IMR-90 (cell line): Measurements from ENCODE around the gene UGT1A4. TPM values are rescaled to one million over a fixed set of nuclear protein-coding genes. Genes with fewer than 3 reads are reported as not detected.

Experiments used
- ATAC-seq: fragments of 200-7000 bp; cut with Tn5 transposase; 2 replicates; pipeline ENCODE4 v1.9.1; 2020; ENCODE audit warnings: low read depth, mild to moderate bottlenecking, moderate library complexity
- BruUV-seq: library from RNA; stranded (reverse); fragments of 400-500 nt; replicated peaks from 2 replicates; lab custom pipeline; 2021; lab: Mats Ljungman, UMichigan
- CTCF ChIA-PET: fragments of 300-600 bp; formaldehyde crosslinking; extraction: SDS; loops from one replicate; lab custom pipeline; 2021; ENCODE audit warnings: antibody characterized with exemption; lab: Yijun Ruan, JAX
- POLR2A ChIA-PET: fragments of 300-600 bp; sonication (Branson Sonifier 250); formaldehyde crosslinking; loops from one replicate; lab custom pipeline; 2022; ENCODE audit warnings: antibody characterized with exemption; ENCODE audit not compliant: unreplicated experiment; lab: Charles Lee
- DNase-seq: peaks from one replicate; pipeline ENCODE4 v3.0.0; 2013
- H2AFZ ChIP-seq: replicated peaks from 2 replicates; pipeline ENCODE3; 2013; ENCODE audit warnings: low read length, mild to moderate bottlenecking; ENCODE audit not compliant: poor library complexity
- H2AK5ac ChIP-seq: 2 replicates; pipeline ENCODE4 v1.6.1; 2013; ENCODE audit warnings: low read depth, low read length, inconsistent platforms
- H2AK9ac ChIP-seq: replicated peaks from 2 replicates; pipeline ENCODE3; 2013; ENCODE audit warnings: mild to moderate bottlenecking, low read depth, low read length, moderate library complexity; ENCODE audit not compliant: poor library complexity
- H2BK120ac ChIP-seq: 2 replicates; pipeline ENCODE4 v1.6.1; 2013; ENCODE audit warnings: low read depth, low read length, inconsistent platforms
- H2BK15ac ChIP-seq: 3 replicates; pipeline ENCODE4 v1.6.1; 2013; ENCODE audit warnings: low read depth, low read length, inconsistent platforms
- H2BK20ac ChIP-seq: 2 replicates; pipeline ENCODE4 v1.6.1; 2013; ENCODE audit warnings: low read depth, mild to moderate bottlenecking, inconsistent platforms, low read length, moderate library complexity
- H2BK5ac ChIP-seq: 2 replicates; pipeline ENCODE4 v1.6.1; 2013; ENCODE audit warnings: mild to moderate bottlenecking, low read depth, low read length, inconsistent platforms; ENCODE audit not compliant: poor library complexity, severe bottlenecking
- H3K14ac ChIP-seq: replicated peaks from 2 replicates; pipeline ENCODE4 v1.6.1; 2013; ENCODE audit warnings: low read depth, low read length, inconsistent platforms
- H3K18ac ChIP-seq: 2 replicates; pipeline ENCODE4 v1.6.1; 2013; ENCODE audit warnings: low read depth, low read length, control low read depth
- H3K23ac ChIP-seq: 2 replicates; pipeline ENCODE4 v1.6.1; 2013; ENCODE audit warnings: low read depth, low read length, inconsistent platforms
- H3K27ac ChIP-seq: 2 replicates; pipeline ENCODE4 v1.5.1; 2013; ENCODE audit warnings: mild to moderate bottlenecking, control low read depth, low read length; ENCODE audit not compliant: insufficient read depth
- H3K27me3 ChIP-seq: 2 replicates; pipeline ENCODE4 v1.6.1; 2013; ENCODE audit warnings: low read length; ENCODE audit not compliant: control insufficient read depth, insufficient read depth
- H3K36me3 ChIP-seq: 2 replicates; pipeline ENCODE4 v1.6.1; 2013; ENCODE audit warnings: low read length, mixed read lengths; ENCODE audit not compliant: control insufficient read depth, insufficient read depth
- H3K4ac ChIP-seq: 2 replicates; pipeline ENCODE4 v1.6.1; 2013; ENCODE audit warnings: low read depth, low read length, inconsistent platforms
- H3K4me1 ChIP-seq: 2 replicates; pipeline ENCODE4 v1.6.1; 2013; ENCODE audit warnings: low read length, mixed read lengths; ENCODE audit not compliant: control insufficient read depth, insufficient read depth
- H3K4me2 ChIP-seq: 2 replicates; pipeline ENCODE4 v1.6.1; 2013; ENCODE audit warnings: low read depth, mild to moderate bottlenecking, control low read depth, low read length, moderate library complexity
- H3K4me3 ChIP-seq: 2 replicates; pipeline ENCODE4 v1.5.1; 2013; ENCODE audit warnings: low read depth, mild to moderate bottlenecking, control low read depth, low read length, moderate library complexity; ENCODE audit not compliant: insufficient read depth
- H3K56ac ChIP-seq: 2 replicates; pipeline ENCODE4 v1.6.1; 2013; ENCODE audit warnings: low read length, inconsistent platforms; ENCODE audit not compliant: insufficient read depth; ENCODE audit errors: extremely low read depth
- H3K79me1 ChIP-seq, 2 experiments: 2 replicates each; pipeline ENCODE4 v1.6.1; 2013; ENCODE audit warnings: low read length in 2 of 2, inconsistent platforms in 1 of 2, low read depth in 1 of 2
- H3K9ac ChIP-seq: 2 replicates; pipeline ENCODE4 v1.6.1; 2013; ENCODE audit warnings: low read depth, low read length, control low read depth
- H3K9me1 ChIP-seq: 2 replicates; pipeline ENCODE4 v1.6.1; 2013; ENCODE audit warnings: low read length, inconsistent platforms; ENCODE audit not compliant: insufficient read depth
- H3K9me3 ChIP-seq: 2 replicates; pipeline ENCODE4 v1.6.1; 2013; ENCODE audit warnings: low read length; ENCODE audit not compliant: control insufficient read depth, insufficient read depth
- H4K20me1 ChIP-seq: 2 replicates; pipeline ENCODE4 v1.6.1; 2013; ENCODE audit warnings: low read length, inconsistent platforms; ENCODE audit not compliant: insufficient read depth
- H4K5ac ChIP-seq: 2 replicates; pipeline ENCODE4 v1.6.1; 2013; ENCODE audit warnings: mild to moderate bottlenecking, low read depth, low read length, control low read depth
- H4K8ac ChIP-seq, 2 experiments: 2 replicates each; pipeline ENCODE4 v1.6.1; 2013; ENCODE audit warnings: low read depth in 2 of 2, low read length in 2 of 2, control low read depth in 1 of 2, inconsistent platforms in 1 of 2
- H4K91ac ChIP-seq: 2 replicates; pipeline ENCODE4 v1.6.1; 2013; ENCODE audit warnings: low read depth, low read length, inconsistent platforms; ENCODE audit not compliant: insufficient read depth
- RFX5 ChIP-seq: IDR thresholded peaks from 2 replicates; pipeline ENCODE4 v1.8.0; 2012; ENCODE audit warnings: low read depth, mild to moderate bottlenecking, low read length, moderate library complexity
- SMC3 ChIP-seq: fragments of 150-350 bp; IDR thresholded peaks from 2 replicates; pipeline ENCODE4 v1.6.1; 2016; ENCODE audit warnings: low read depth, mild to moderate bottlenecking, antibody characterized with exemption, low read length, moderate library complexity
- whole genome bisulfite sequencing, 2 experiments: methylation state at CpG; one replicate each; pipeline versions ENCODE4 v1.1.5 to v1.1.7; 2013; ENCODE audit warnings: missing lambda C conversion rate in 2 of 2; ENCODE audit not compliant: insufficient read length in 1 of 2; ENCODE audit errors: extremely low coverage in 2 of 2; 5-methylcytosine and 5-hydroxymethylcytosine counted together
- dilution Hi-C: fragments of 300-500 bp; cut with HindIII; formaldehyde crosslinking; loops from one replicate; pipeline ENCODE4 v1.14.3; 2018; ENCODE audit warnings: low sequenced_read_pairs; ENCODE audit not compliant: unreplicated experiment
- in situ Hi-C: fragments of 300-500 bp; cut with MboI; formaldehyde crosslinking; loops from 3 replicates; pipeline ENCODE4 v1.14.3; 2019; ENCODE audit warnings: low sequenced_read_pairs, inconsistent platforms, mixed read lengths
- intact Hi-C: fragments of 100-400 bp; cut with micrococcal nuclease; formaldehyde crosslinking; loops from 2 replicates; pipeline ENCODE4 v1.10.0; 2022
- polyA plus RNA-seq, 3 experiments: library from polyadenylated mRNA; depleted of rRNA; stranded (reverse); fragments of >200 nt; gene quantifications; 2 replicates each; pipeline ENCODE4 v1.2.3, GENCODE V29; 2012; ENCODE audit warnings: low replicate concordance in 1 of 3
- total RNA-seq: library from RNA; depleted of rRNA; stranded (reverse); fragments of >200 nt; gene quantifications from 2 replicates; pipeline ENCODE4 v1.2.3, GENCODE V29; 2012

The UGT1A4 gene
- total and polyA plus RNA-seq, 2 of the 4 experiments (the other 2 are of a cell fraction), result not detected

DNA sequence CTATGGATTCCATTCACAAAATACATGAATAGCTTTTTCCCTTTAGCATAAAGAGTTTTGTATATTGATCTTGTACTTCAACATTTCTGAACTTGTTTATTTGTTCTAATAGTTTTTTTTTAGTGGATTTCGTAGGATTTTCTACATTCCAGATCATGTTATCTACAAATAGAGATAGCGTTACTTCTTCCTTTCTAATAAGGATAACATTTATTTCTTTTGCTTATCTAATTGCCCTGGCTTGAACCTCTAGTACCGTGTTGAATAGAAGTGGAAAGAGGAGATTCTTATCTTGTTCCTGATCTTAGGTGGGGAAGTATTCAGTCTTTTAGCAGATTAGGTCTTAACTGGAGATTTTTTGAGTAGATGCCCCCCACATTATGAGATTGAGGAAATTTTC, 16.3 kb upstream of the UGT1A4 start:
- no peak overlapping the region for H4K91ac ChIP-seq
- H4K5ac ChIP-seq, result no peak overlapping the region
- intact Hi-C loops (no loop called here), dilution Hi-C loops (no loop called here), in situ Hi-C loops (no loop called here)
- ATAC-seq, result no peak
- H3K4me2 ChIP-seq, result no peak overlapping the region
- H3K4ac ChIP-seq, result no peak overlapping the region
- H2BK5ac ChIP-seq, result no peak overlapping the region
- H3K18ac ChIP-seq, result no peak overlapping the region
- H3K4me3 ChIP-seq, result no peak overlapping the region
- H3K27ac ChIP-seq, result no peak overlapping the region
- H2BK120ac ChIP-seq, result no peak overlapping the region
- DNase-seq, result no peak
- WGBS, 2 experiments, result no CpG with 5 or more reads among the region's 3 CpGs
- no peaks in the 10 kb centered on the region for H3K9me1 ChIP-seq
- no peak for TF ChIP-seq SMC3
- no peak for TF ChIP-seq RFX5
- no peaks in the 10 kb centered on the region for H3K9me3 ChIP-seq
- no peak overlapping the region for H3K9ac ChIP-seq
- no peak overlapping the region for H2AFZ ChIP-seq
- H4K20me1 ChIP-seq, result no peaks in the 10 kb centered on the region
- no peak overlapping the region for H3K14ac ChIP-seq
- BruUV-seq, result no TSS peak
- H3K56ac ChIP-seq, result no peak overlapping the region
- H3K36me3 ChIP-seq, result no peaks in the 10 kb centered on the region
- no peak overlapping the region for H2BK20ac ChIP-seq
- no peaks in the 10 kb centered on the region for H3K79me1 ChIP-seq
- POLR2A ChIA-PET, result no interaction called here
- H3K27me3 ChIP-seq, result no peaks in the 10 kb centered on the region
- no peak overlapping the region for H4K8ac ChIP-seq
- peaks cover 11% of the 10 kb centered on the region for H3K4me1 ChIP-seq
- H3K23ac ChIP-seq, result no peak overlapping the region
- CTCF ChIA-PET, result no interaction called here
- H2AK9ac ChIP-seq, result no peak overlapping the region
- H2AK5ac ChIP-seq, result no peak overlapping the region
- no peak overlapping the region for H2BK15ac ChIP-seq
